SK-N-SH treated with all-trans-retinoic acid at 6 μM for 48 hours (cell line): ENCODE results near the gene ADNP.

Experiments
- ARNTL ChIP-seq: fragments of 450-650 bp; formaldehyde crosslinking; IDR thresholded peaks from 2 replicates; pipeline ENCODE4 v1.5.0; 2020; ENCODE audit warnings: low read depth, mild to moderate bottlenecking, moderate library complexity, borderline replicate concordance
- PPARA ChIP-seq: fragments of 250-450 bp; sonication (Bioruptor Pico); IDR thresholded peaks from 2 replicates; pipeline ENCODE4 v1.5.0; 2020; ENCODE audit warnings: mild to moderate bottlenecking, borderline replicate concordance

GRCh38 chr20:50848846-50849673 lies 82.2 kb downstream of the ADNP start:
- no peak for TF ChIP-seq ARNTL (CRISPR knock-in tag)
- no peak for TF ChIP-seq PPARA (CRISPR knock-in tag)
